Astrocyte (in vitro differentiated cells and primary cell): ENCODE results near the gene CCZ1.
"Not testable (repeated sequence)": the region's sequence is repeated elsewhere in the genome, so short reads cannot be mapped to it uniquely, and the experiment has no call there.

Experiments
- EZH2 ChIP-seq: IDR thresholded peaks from 2 replicates; pipeline ENCODE4 v1.6.1; 2012; ENCODE audit warnings: mild to moderate bottlenecking, low read length, inconsistent platforms; ENCODE audit not compliant: insufficient read depth
- TF ChIP-seq, protein P1 (sequence below): IDR thresholded peaks from 2 replicates; pipeline ENCODE4 v1.5.1; 2011; ENCODE audit warnings: low read depth, mild to moderate bottlenecking, inconsistent platforms, low read length, moderate library complexity; ENCODE audit not compliant: insufficient read depth

- TF ChIP-seq, protein P1, sequence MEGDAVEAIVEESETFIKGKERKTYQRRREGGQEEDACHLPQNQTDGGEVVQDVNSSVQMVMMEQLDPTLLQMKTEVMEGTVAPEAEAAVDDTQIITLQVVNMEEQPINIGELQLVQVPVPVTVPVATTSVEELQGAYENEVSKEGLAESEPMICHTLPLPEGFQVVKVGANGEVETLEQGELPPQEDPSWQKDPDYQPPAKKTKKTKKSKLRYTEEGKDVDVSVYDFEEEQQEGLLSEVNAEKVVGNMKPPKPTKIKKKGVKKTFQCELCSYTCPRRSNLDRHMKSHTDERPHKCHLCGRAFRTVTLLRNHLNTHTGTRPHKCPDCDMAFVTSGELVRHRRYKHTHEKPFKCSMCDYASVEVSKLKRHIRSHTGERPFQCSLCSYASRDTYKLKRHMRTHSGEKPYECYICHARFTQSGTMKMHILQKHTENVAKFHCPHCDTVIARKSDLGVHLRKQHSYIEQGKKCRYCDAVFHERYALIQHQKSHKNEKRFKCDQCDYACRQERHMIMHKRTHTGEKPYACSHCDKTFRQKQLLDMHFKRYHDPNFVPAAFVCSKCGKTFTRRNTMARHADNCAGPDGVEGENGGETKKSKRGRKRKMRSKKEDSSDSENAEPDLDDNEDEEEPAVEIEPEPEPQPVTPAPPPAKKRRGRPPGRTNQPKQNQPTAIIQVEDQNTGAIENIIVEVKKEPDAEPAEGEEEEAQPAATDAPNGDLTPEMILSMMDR = not testable (repeated sequence)
- TF ChIP-seq EZH2 = not testable (repeated sequence)
Measured at GRCh38 chr7:5880106-5880505, 18.4 kb upstream of the CCZ1 start.
